Lung (tissue), 12 donors: ENCODE results near the gene SOCS2. TPM values are rescaled to one million over a fixed set of nuclear protein-coding genes. Genes with fewer than 3 reads are reported as not detected.
A peak's percentile ranks its signal among the peaks of the same experiment; 100 is the strongest.

Source experiments
- ATAC-seq: fragments of 200-7000 bp; cut with Tn5 transposase; one replicate; pipeline ENCODE4 v1.9.1; 2020; ENCODE audit warnings: moderate number of reproducible peaks; ENCODE audit not compliant: insufficient read depth, low FRiP score
- DNase-seq, 3 donors: peaks; one replicate each; pipeline ENCODE4 v3.0.0-alpha.2; 2013 to 2017
- H3K27ac ChIP-seq, 2 donors: one replicate each; pipeline ENCODE4 v1.5.1; 2013; ENCODE audit warnings: mild to moderate bottlenecking in 2 of 2, moderate library complexity in 2 of 2, control low read depth in 1 of 2, inconsistent platforms in 1 of 2, low read depth in 1 of 2, low read length in 1 of 2
- H3K27me3 ChIP-seq, 3 donors: one replicate each; pipeline ENCODE4 v1.5.1; 2013; ENCODE audit warnings: low read length in 2 of 3; ENCODE audit not compliant: control insufficient read depth in 3 of 3, insufficient read depth in 3 of 3
- H3K36me3 ChIP-seq, 4 donors: one replicate each; pipeline ENCODE4 v1.5.1; 2013; ENCODE audit warnings: low read length in 4 of 4, mild to moderate bottlenecking in 1 of 4, moderate library complexity in 1 of 4; ENCODE audit not compliant: control insufficient read depth in 4 of 4, insufficient read depth in 4 of 4
- H3K4me1 ChIP-seq, 5 donors: one replicate each; pipeline ENCODE4 v1.5.1; 2013; ENCODE audit warnings: low read length in 5 of 5, mild to moderate bottlenecking in 2 of 5, moderate library complexity in 1 of 5; ENCODE audit not compliant: control insufficient read depth in 5 of 5, insufficient read depth in 5 of 5
- H3K4me3 ChIP-seq: one replicate; pipeline ENCODE4 v1.5.1; 2013; ENCODE audit warnings: mild to moderate bottlenecking, control low read depth, moderate library complexity
- H3K9ac ChIP-seq, 2 donors: one replicate each; pipeline ENCODE4 v1.5.1; 2013; ENCODE audit warnings: low read length in 2 of 2, control low read depth in 1 of 2; ENCODE audit not compliant: insufficient read depth in 1 of 2
- H3K9me3 ChIP-seq, 4 donors: one replicate each; pipeline ENCODE4 v1.5.1; 2013; ENCODE audit warnings: low read length in 3 of 4, mild to moderate bottlenecking in 1 of 4, moderate library complexity in 1 of 4; ENCODE audit not compliant: control insufficient read depth in 4 of 4, insufficient read depth in 3 of 4
- CTCF ChIP-seq: IDR thresholded peaks from 2 replicates; pipeline ENCODE4 v1.5.1; 2012; ENCODE audit warnings: mild to moderate bottlenecking; ENCODE audit errors: control extremely low read depth, extremely low read depth
- WGBS, 2 donors: extraction: QIAGEN DNeasy Blood & Tissue Kit; methylation state at CpG; one replicate each; pipeline ENCODE4 v1.1.7; 2013; 5-methylcytosine and 5-hydroxymethylcytosine counted together
- polyA plus RNA-seq, 2 donors: library from polyadenylated mRNA; stranded (reverse); fragments of 200-250 nt; gene quantifications; one replicate each; pipeline ENCODE4 v1.2.1, GENCODE V29; 2013
- total RNA-seq, 2 donors: library from RNA; depleted of rRNA in 1 of 2; stranded (reverse); fragments of >200 nt in 1 of 2; gene quantifications; one replicate each; pipeline ENCODE4 v1.2.1, GENCODE V29; 2014 to 2021
- donor health status: control.
- donor health status: control.
- donor health status: Bipolar disorder and iron deficiency.
- donor health status: healthy.
- donor health status: DM: yes; HTN: yes; CAD: no.

The SOCS2 gene
- total and polyA plus RNA-seq, 4 donors: 26.9 to 45.1 (median 32.7) TPM

- no peak overlapping the region for H3K9ac ChIP-seq
- H3K4me1 ChIP-seq: peaks cover 0 to 9% (median 5%) of the 10 kb centered on the region in 5 donors
- no peak overlapping the region for H3K27ac ChIP-seq
- ATAC-seq (no peak), DNase-seq (no peak)
- no peak overlapping the region for H3K4me3 ChIP-seq
- no peak for TF ChIP-seq CTCF
- no peaks in the 10 kb centered on the region for H3K36me3 ChIP-seq
- peaks cover 0 to 2% (median 0%) of the 10 kb centered on the region in 3 donors for H3K27me3 ChIP-seq
- H3K9me3 ChIP-seq: no peaks in the 10 kb centered on the region
- WGBS, 2 donors: 93 to 96% methylated on average over 3 of the region's 3 CpGs
Measured at GRCh38 chr12:93599192-93599591, 26.7 kb downstream of the SOCS2 start.

- no peaks in the 10 kb centered on the region for H3K27me3 ChIP-seq
- no peak overlapping the region for H3K27ac ChIP-seq
- no peak overlapping the region for H3K4me3 ChIP-seq
- no peak overlapping the region for H3K9ac ChIP-seq
- peak in 1 of 3 donors; percentile 45 for DNase-seq
- 68 to 88% methylated on average over 2 of the region's 2 CpGs for WGBS, 2 donors
- no peaks in the 10 kb centered on the region for H3K36me3 ChIP-seq
- no peak for ATAC-seq
- H3K4me1 ChIP-seq: peaks cover 0 to 9% (median 5%) of the 10 kb centered on the region in 5 donors
- TF ChIP-seq CTCF: no peak
- no peaks in the 10 kb centered on the region for H3K9me3 ChIP-seq
Measured at GRCh38 chr12:93601591-93601990, 29.1 kb downstream of the SOCS2 start.

- Histone ChIP-seq H3K27ac (peak overlapping the region; percentile 24 to 56), H3K9me3 (no peaks in the 10 kb centered on the region), H3K4me3 (no peak overlapping the region), H3K36me3 (no peaks in the 10 kb centered on the region), H3K9ac (no peak overlapping the region), H3K27me3 (no peaks in the 10 kb centered on the region), H3K4me1 (peaks cover 0 to 9% (median 5%) of the 10 kb centered on the region in 5 donors)
- peak in 1 of 3 donors; percentile 37 for DNase-seq
- TF ChIP-seq CTCF: no peak
- 52 to 67% methylated on average over 8 of the region's 8 CpGs for WGBS, 2 donors
- ATAC-seq: no peak
Measured at GRCh38 chr12:93602897-93603668, 30.6 kb downstream of the SOCS2 start.
